ENCODE data around the gene C15orf39.

DNA sequence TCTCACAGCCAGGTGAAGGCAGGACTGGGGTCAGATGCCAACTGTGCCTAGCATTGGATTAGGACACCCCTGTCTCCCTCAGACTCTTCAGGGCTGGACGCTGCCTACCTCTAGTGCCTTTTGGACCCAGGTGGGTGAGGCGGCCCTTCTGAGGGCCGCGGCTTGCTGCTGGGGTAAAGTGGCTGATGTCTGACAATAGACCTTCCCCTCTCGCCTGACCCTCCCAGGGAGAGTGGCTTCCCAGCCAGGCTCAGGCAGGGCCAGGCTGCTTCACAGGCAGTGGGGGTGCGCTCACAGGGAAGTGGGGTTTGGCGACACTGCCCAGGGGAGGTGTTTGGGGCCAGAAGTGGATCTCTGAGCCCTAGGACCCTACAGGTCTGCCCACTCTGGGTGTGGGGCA, 43.3 kb upstream of the C15orf39 start:
- TF ChIP-seq SPI1 (IDR thresholded peaks at IDR 0.05; ENCODE audit: borderline replicate concordance, low read depth) (no peak), POLR2AphosphoS5 (IDR thresholded peaks at IDR 0.05; ENCODE audit: low read depth) (no peak), GABPA (IDR thresholded peaks at IDR 0.05; ENCODE audit: low read depth) (no peak)
- TF ChIP-seq, protein P1, sequence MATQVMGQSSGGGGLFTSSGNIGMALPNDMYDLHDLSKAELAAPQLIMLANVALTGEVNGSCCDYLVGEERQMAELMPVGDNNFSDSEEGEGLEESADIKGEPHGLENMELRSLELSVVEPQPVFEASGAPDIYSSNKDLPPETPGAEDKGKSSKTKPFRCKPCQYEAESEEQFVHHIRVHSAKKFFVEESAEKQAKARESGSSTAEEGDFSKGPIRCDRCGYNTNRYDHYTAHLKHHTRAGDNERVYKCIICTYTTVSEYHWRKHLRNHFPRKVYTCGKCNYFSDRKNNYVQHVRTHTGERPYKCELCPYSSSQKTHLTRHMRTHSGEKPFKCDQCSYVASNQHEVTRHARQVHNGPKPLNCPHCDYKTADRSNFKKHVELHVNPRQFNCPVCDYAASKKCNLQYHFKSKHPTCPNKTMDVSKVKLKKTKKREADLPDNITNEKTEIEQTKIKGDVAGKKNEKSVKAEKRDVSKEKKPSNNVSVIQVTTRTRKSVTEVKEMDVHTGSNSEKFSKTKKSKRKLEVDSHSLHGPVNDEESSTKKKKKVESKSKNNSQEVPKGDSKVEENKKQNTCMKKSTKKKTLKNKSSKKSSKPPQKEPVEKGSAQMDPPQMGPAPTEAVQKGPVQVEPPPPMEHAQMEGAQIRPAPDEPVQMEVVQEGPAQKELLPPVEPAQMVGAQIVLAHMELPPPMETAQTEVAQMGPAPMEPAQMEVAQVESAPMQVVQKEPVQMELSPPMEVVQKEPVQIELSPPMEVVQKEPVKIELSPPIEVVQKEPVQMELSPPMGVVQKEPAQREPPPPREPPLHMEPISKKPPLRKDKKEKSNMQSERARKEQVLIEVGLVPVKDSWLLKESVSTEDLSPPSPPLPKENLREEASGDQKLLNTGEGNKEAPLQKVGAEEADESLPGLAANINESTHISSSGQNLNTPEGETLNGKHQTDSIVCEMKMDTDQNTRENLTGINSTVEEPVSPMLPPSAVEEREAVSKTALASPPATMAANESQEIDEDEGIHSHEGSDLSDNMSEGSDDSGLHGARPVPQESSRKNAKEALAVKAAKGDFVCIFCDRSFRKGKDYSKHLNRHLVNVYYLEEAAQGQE (IDR thresholded peaks at IDR 0.05; ENCODE audit: insufficient replicate concordance, low read depth): no peak
- TF ChIP-seq, protein P2, sequence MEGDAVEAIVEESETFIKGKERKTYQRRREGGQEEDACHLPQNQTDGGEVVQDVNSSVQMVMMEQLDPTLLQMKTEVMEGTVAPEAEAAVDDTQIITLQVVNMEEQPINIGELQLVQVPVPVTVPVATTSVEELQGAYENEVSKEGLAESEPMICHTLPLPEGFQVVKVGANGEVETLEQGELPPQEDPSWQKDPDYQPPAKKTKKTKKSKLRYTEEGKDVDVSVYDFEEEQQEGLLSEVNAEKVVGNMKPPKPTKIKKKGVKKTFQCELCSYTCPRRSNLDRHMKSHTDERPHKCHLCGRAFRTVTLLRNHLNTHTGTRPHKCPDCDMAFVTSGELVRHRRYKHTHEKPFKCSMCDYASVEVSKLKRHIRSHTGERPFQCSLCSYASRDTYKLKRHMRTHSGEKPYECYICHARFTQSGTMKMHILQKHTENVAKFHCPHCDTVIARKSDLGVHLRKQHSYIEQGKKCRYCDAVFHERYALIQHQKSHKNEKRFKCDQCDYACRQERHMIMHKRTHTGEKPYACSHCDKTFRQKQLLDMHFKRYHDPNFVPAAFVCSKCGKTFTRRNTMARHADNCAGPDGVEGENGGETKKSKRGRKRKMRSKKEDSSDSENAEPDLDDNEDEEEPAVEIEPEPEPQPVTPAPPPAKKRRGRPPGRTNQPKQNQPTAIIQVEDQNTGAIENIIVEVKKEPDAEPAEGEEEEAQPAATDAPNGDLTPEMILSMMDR (IDR thresholded peaks at IDR 0.05; ENCODE audit: insufficient read depth, low read length): no peak

Data from HL-60 (cell line).